WTC11 (cell line): ENCODE measurements around the gene PSMA7. TPM values are rescaled to one million over a fixed set of nuclear protein-coding genes. Genes with fewer than 3 reads are reported as not detected.

Experiments
- ATAC-seq: fragments of 200-7000 bp; cut with Tn5 transposase; 2 replicates; pipeline ENCODE4 v1.10.0; 2021; ENCODE audit warnings: mild to moderate bottlenecking, moderate library complexity
- CTCF ChIA-PET: fragments of 300-600 bp; sonication (Branson Sonifier 250); formaldehyde crosslinking; loops from one replicate; lab custom pipeline; 2021; ENCODE audit warnings: antibody characterized with exemption; lab: Charles Lee
- POLR2A ChIA-PET: fragments of 350-600 bp; sonication (Branson Sonifier 250); formaldehyde crosslinking; loops from one replicate; lab custom pipeline; 2021; ENCODE audit warnings: antibody characterized with exemption; lab: Charles Lee
- DNase-seq: peaks from one replicate; pipeline ENCODE4 v3.0.0; 2021; ENCODE audit warnings: low spot score
- H3K27ac Mint-ChIP-seq: 2 replicates; pipeline ENCODE4 v1.8.0; 2021; ENCODE audit warnings: mixed read lengths
- H3K27me3 Mint-ChIP-seq: 2 replicates; pipeline ENCODE4 v1.8.0; 2021; ENCODE audit warnings: low read depth, mild to moderate bottlenecking, moderate library complexity, mixed read lengths
- H3K36me3 Mint-ChIP-seq: 2 replicates; pipeline ENCODE4 v1.8.0; 2021; ENCODE audit warnings: mixed read lengths
- H3K4me1 Mint-ChIP-seq: 2 replicates; pipeline ENCODE4 v1.8.0; 2022; ENCODE audit warnings: mixed read lengths
- H3K4me3 Mint-ChIP-seq: 2 replicates; pipeline ENCODE4 v1.8.0; 2021; ENCODE audit warnings: mild to moderate bottlenecking, moderate library complexity, mixed read lengths
- H3K9me3 Mint-ChIP-seq: 2 replicates; pipeline ENCODE4 v1.8.0; 2021; ENCODE audit warnings: mixed read lengths
- ATF1 ChIP-seq: sonication (generic); formaldehyde crosslinking; IDR thresholded peaks from 2 replicates; pipeline ENCODE4 v1.8.1; 2023; ENCODE audit warnings: mild to moderate bottlenecking, moderate library complexity, missing genetic modification reagents
- CBFB ChIP-seq: sonication (generic); formaldehyde crosslinking; IDR thresholded peaks from 2 replicates; pipeline ENCODE4 v1.8.1; 2022; ENCODE audit warnings: mild to moderate bottlenecking, low read depth, missing genetic modification reagents
- ESRRA ChIP-seq: sonication (generic); formaldehyde crosslinking; IDR thresholded peaks from 2 replicates; pipeline ENCODE4 v1.8.1; 2022; ENCODE audit warnings: mild to moderate bottlenecking, missing genetic modification reagents, borderline replicate concordance
- FOXK1 ChIP-seq: sonication (generic); formaldehyde crosslinking; IDR thresholded peaks from 2 replicates; pipeline ENCODE4 v1.8.0; 2022; ENCODE audit warnings: mild to moderate bottlenecking, moderate library complexity, missing genetic modification reagents
- JUN ChIP-seq: sonication (generic); formaldehyde crosslinking; IDR thresholded peaks from 2 replicates; pipeline ENCODE4 v1.8.0; 2023; ENCODE audit warnings: mild to moderate bottlenecking, missing genetic modification reagents
- NFE2L1 ChIP-seq: sonication (generic); formaldehyde crosslinking; IDR thresholded peaks from 2 replicates; pipeline ENCODE4 v1.8.1; 2023; ENCODE audit warnings: missing genetic modification reagents
- PREB ChIP-seq: sonication (generic); formaldehyde crosslinking; IDR thresholded peaks from 2 replicates; pipeline ENCODE4 v1.8.1; 2022; ENCODE audit warnings: mild to moderate bottlenecking, missing genetic modification reagents, moderate library complexity, borderline replicate concordance
- PRRX2 ChIP-seq: fragments of 250-450 bp; sonication (Bioruptor Pico); IDR thresholded peaks from 2 replicates; pipeline ENCODE4 v1.8.0; 2021; ENCODE audit warnings: mild to moderate bottlenecking
- SMAD3 ChIP-seq: sonication (generic); formaldehyde crosslinking; IDR thresholded peaks from 2 replicates; pipeline ENCODE4 v1.8.0; 2022; ENCODE audit warnings: missing genetic modification reagents, mild to moderate bottlenecking, borderline replicate concordance
- TEAD4 ChIP-seq: sonication (generic); formaldehyde crosslinking; IDR thresholded peaks from 2 replicates; pipeline ENCODE4 v1.8.0; 2022; ENCODE audit warnings: mild to moderate bottlenecking, missing genetic modification reagents
- USF2 ChIP-seq: sonication (generic); formaldehyde crosslinking; IDR thresholded peaks from 2 replicates; pipeline ENCODE4 v1.8.1; 2023; ENCODE audit warnings: mild to moderate bottlenecking, missing genetic modification reagents, moderate library complexity
- ZNF232 ChIP-seq: sonication (generic); formaldehyde crosslinking; IDR thresholded peaks from 2 replicates; pipeline ENCODE4 v1.8.0; 2022; ENCODE audit warnings: mild to moderate bottlenecking, missing genetic modification reagents
- ZNF416 ChIP-seq: fragments of 250-450 bp; sonication (Bioruptor Pico); IDR thresholded peaks from 2 replicates; pipeline ENCODE4 v1.9.0; 2021; ENCODE audit warnings: mild to moderate bottlenecking, inconsistent platforms
- total RNA-seq: library from RNA; stranded (reverse); gene quantifications from 3 replicates; pipeline ENCODE4 v1.2.3, GENCODE V29; 2021
- TF ChIP-seq, protein P1 (sequence below): fragments of 250-450 bp; sonication (Bioruptor Pico); IDR thresholded peaks from 2 replicates; pipeline ENCODE4 v1.9.0; 2021; ENCODE audit warnings: mild to moderate bottlenecking
- TF ChIP-seq, protein P2 (sequence below): sonication (generic); formaldehyde crosslinking; IDR thresholded peaks from 2 replicates; pipeline ENCODE4 v1.8.0; 2023; ENCODE audit warnings: missing genetic modification reagents, mild to moderate bottlenecking, borderline replicate concordance
- TF ChIP-seq, protein P3 (sequence below): sonication (generic); formaldehyde crosslinking; IDR thresholded peaks from 2 replicates; pipeline ENCODE4 v1.8.0; 2023; ENCODE audit warnings: mild to moderate bottlenecking, missing genetic modification reagents

The PSMA7 gene
- total RNA-seq, 1 experiment from 2014 or later: 364 TPM

DNA sequence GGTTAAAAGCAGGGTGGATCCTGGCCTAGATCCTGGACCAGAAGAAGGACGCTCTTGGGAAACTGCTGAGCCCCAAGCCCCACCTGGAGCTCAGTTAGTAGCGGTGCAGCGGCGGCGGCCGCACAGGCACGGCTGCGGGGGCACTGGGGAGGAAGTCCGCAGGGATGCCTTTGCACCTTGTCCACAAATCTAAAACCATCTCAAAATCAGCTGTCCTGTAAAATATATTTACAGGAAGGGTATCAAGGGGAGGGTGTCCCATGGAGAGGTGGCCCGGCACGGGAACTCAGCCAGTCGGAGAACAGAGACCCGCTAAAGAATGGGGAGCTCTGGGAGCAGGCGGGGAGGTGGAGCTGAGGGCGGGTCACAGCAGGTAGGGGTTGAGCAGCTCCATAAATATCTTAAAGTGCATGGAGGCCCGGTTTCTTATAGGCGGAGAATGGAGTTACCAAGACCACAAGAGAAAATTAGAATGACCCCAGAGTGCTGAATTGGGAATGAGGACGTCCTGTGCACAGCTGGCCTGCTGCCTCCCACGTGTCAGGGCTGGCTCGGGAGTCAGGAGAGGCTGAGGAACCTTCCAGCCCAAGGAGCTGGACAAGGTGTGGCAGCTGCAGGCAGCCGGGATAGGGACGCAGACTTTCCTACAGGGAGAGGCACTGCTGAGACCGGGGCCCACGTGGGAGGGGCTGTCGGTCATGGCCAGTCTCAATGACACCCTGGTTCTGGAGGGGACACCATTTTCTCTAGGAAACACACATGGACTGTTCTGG lies 47.6 kb upstream of the PSMA7 start (continued):
- TF ChIP-seq, protein P1, sequence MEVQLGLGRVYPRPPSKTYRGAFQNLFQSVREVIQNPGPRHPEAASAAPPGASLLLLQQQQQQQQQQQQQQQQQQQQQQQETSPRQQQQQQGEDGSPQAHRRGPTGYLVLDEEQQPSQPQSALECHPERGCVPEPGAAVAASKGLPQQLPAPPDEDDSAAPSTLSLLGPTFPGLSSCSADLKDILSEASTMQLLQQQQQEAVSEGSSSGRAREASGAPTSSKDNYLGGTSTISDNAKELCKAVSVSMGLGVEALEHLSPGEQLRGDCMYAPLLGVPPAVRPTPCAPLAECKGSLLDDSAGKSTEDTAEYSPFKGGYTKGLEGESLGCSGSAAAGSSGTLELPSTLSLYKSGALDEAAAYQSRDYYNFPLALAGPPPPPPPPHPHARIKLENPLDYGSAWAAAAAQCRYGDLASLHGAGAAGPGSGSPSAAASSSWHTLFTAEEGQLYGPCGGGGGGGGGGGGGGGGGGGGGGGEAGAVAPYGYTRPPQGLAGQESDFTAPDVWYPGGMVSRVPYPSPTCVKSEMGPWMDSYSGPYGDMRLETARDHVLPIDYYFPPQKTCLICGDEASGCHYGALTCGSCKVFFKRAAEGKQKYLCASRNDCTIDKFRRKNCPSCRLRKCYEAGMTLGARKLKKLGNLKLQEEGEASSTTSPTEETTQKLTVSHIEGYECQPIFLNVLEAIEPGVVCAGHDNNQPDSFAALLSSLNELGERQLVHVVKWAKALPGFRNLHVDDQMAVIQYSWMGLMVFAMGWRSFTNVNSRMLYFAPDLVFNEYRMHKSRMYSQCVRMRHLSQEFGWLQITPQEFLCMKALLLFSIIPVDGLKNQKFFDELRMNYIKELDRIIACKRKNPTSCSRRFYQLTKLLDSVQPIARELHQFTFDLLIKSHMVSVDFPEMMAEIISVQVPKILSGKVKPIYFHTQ (CRISPR knock-in tag): no peak
- TF ChIP-seq, protein P2, sequence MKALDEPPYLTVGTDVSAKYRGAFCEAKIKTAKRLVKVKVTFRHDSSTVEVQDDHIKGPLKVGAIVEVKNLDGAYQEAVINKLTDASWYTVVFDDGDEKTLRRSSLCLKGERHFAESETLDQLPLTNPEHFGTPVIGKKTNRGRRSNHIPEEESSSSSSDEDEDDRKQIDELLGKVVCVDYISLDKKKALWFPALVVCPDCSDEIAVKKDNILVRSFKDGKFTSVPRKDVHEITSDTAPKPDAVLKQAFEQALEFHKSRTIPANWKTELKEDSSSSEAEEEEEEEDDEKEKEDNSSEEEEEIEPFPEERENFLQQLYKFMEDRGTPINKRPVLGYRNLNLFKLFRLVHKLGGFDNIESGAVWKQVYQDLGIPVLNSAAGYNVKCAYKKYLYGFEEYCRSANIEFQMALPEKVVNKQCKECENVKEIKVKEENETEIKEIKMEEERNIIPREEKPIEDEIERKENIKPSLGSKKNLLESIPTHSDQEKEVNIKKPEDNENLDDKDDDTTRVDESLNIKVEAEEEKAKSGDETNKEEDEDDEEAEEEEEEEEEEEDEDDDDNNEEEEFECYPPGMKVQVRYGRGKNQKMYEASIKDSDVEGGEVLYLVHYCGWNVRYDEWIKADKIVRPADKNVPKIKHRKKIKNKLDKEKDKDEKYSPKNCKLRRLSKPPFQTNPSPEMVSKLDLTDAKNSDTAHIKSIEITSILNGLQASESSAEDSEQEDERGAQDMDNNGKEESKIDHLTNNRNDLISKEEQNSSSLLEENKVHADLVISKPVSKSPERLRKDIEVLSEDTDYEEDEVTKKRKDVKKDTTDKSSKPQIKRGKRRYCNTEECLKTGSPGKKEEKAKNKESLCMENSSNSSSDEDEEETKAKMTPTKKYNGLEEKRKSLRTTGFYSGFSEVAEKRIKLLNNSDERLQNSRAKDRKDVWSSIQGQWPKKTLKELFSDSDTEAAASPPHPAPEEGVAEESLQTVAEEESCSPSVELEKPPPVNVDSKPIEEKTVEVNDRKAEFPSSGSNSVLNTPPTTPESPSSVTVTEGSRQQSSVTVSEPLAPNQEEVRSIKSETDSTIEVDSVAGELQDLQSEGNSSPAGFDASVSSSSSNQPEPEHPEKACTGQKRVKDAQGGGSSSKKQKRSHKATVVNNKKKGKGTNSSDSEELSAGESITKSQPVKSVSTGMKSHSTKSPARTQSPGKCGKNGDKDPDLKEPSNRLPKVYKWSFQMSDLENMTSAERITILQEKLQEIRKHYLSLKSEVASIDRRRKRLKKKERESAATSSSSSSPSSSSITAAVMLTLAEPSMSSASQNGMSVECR (CRISPR knock-in tag): no peak
- no peak for TF ChIP-seq SMAD3 (CRISPR knock-in tag)
- TF ChIP-seq TEAD4 (CRISPR knock-in tag): no peak
- TF ChIP-seq, protein P3, sequence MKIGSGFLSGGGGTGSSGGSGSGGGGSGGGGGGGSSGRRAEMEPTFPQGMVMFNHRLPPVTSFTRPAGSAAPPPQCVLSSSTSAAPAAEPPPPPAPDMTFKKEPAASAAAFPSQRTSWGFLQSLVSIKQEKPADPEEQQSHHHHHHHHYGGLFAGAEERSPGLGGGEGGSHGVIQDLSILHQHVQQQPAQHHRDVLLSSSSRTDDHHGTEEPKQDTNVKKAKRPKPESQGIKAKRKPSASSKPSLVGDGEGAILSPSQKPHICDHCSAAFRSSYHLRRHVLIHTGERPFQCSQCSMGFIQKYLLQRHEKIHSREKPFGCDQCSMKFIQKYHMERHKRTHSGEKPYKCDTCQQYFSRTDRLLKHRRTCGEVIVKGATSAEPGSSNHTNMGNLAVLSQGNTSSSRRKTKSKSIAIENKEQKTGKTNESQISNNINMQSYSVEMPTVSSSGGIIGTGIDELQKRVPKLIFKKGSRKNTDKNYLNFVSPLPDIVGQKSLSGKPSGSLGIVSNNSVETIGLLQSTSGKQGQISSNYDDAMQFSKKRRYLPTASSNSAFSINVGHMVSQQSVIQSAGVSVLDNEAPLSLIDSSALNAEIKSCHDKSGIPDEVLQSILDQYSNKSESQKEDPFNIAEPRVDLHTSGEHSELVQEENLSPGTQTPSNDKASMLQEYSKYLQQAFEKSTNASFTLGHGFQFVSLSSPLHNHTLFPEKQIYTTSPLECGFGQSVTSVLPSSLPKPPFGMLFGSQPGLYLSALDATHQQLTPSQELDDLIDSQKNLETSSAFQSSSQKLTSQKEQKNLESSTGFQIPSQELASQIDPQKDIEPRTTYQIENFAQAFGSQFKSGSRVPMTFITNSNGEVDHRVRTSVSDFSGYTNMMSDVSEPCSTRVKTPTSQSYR (CRISPR knock-in tag): no peak
- no peak for TF ChIP-seq CBFB
- TF ChIP-seq FOXK1 (CRISPR knock-in tag): no peak

DNA sequence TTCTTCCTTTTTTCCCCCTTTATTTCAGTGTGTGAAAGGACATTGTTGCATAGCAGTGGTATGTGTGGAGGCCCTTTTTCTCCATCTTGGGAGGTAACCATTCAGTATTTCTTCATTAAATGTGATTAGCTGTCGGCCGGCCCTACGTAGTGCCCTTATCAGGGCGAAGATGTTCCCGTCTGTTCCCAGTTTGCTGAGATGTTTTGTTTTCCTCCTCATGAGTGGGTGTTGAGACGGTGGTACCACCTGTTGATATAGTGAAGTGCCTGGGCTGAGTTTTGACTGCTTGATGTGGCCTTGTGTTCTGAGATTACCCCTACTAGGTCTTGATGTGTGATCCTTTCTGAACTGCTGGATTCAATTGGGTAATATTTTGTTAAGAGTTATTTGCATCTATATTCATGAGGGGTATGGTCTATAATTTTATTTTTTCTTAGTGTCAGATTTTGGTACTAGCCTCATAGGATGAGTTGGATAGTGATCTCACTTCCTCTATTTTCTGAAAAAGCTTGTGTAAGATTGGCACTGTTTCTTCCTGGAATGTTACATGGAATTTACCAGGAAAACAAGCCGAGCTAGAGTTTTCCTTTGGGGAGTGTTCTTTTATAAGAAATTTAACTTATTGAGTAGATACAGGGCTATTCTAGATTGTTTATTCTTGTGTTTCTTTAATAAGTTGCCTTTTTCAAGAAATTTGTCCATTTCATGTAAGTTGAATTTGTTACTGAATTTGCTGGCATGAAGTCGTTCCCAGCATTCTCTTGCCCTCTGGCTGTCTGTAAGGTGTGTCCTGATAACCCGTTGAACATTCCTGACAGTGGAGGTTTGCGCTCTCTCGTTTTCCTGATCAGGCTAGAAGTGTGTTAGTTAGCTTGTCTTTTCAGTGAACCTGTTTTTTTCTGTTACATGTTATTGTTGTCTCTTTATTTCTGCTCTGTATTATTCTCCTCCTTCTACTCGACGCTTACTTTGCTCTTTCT lies 44.0 kb upstream of the PSMA7 start:
- no peak overlapping the region for H3K4me3 Mint-ChIP-seq
- CTCF ChIA-PET: no interaction called here
- DNase-seq: no peak
- H3K27me3 Mint-ChIP-seq: no peaks in the 10 kb centered on the region; the same call in 1 of the 2 replicates
- H3K9me3 Mint-ChIP-seq: no peaks in the 10 kb centered on the region
- POLR2A ChIA-PET: no interaction called here
- no peaks in the 10 kb centered on the region for H3K36me3 Mint-ChIP-seq
- H3K27ac Mint-ChIP-seq: peak overlapping the region; percentile 28; the same call in 1 of the 2 replicates
- peaks cover 10% of the 10 kb centered on the region for H3K4me1 Mint-ChIP-seq
- ATAC-seq: no peak
- TF ChIP-seq PRRX2 (no peak), PREB (CRISPR knock-in tag) (no peak), ATF1 (CRISPR knock-in tag) (no peak), JUN (no peak), ESRRA (CRISPR knock-in tag) (no peak), ZNF232 (no peak), NFE2L1 (CRISPR knock-in tag) (no peak), ZNF416 (no peak), FOXK1 (CRISPR knock-in tag) (no peak), USF2 (CRISPR knock-in tag) (no peak)
- TF ChIP-seq, protein P2 (CRISPR knock-in tag): no peak
